ENCODE measurements around the gene SMG6. TPM values are rescaled to one million over a fixed set of nuclear protein-coding genes. Genes with fewer than 3 reads are reported as not detected.

SMG6 gene
- total and polyA plus RNA-seq, 7 donors: 11.1 to 38.8 (median 22.9) TPM

Small RNA genes within 50 kb of the gene (small RNA-seq; reads per million reads assigned to genes)
- gene AC090617.6 (0 reads per million in 3 donors), gene AC090617.7 (0 reads per million in 3 donors), gene AC090617.8 (0 reads per million in 3 donors), gene AC090617.9 (0 reads per million in 3 donors), gene MIR132 (7.0 to 17.0 (median 15.8) reads per million in 3 donors), gene MIR212 (1.0 to 2.3 (median 1.1) reads per million in 3 donors), gene OVCA2 (0 reads per million in 3 donors), gene RN7SL624P (0 reads per million in 3 donors), gene SNORD91A (1,234 to 2,628 (median 1,642) reads per million in 3 donors), gene SNORD91B (179 to 414 (median 307) reads per million in 3 donors)

Other genes starting within 250 kb of the SMG6 start
- gene HIC1, start 248.7 kb downstream of the SMG6 start, total RNA-seq: 10 to 100 TPM; 10.4 to 44.9 (median 24.8) TPM
- 1 to 10 TPM; 1.6 to 5.4 (median 5.1) TPM for gene HIC1, start 248.7 kb downstream of the SMG6 start, polyA plus RNA-seq
- 10 to 100 TPM in 3 of 4 donors, 1 to 10 TPM in 1; 10.0 to 27.8 (median 13.9) TPM for gene SRR, start 165 bp upstream of the SMG6 start, total RNA-seq
- gene SRR, start 165 bp upstream of the SMG6 start, polyA plus RNA-seq: 1 to 10 TPM; 2.4 to 8.7 (median 5.3) TPM
- 10 to 100 TPM; 21.9 to 56.3 (median 38.0) TPM for gene TSR1, start 32.7 kb upstream of the SMG6 start, total RNA-seq
- 10 to 100 TPM in 1 of 3 donors, 1 to 10 TPM in 2; 6.7 to 16.6 (median 9.0) TPM for gene TSR1, start 32.7 kb upstream of the SMG6 start, polyA plus RNA-seq
- 10 to 100 TPM; 25.5 to 79.8 (median 54.9) TPM for gene SGSM2, start 33.7 kb upstream of the SMG6 start, total RNA-seq
- gene SGSM2, start 33.7 kb upstream of the SMG6 start, polyA plus RNA-seq: 10 to 100 TPM in 2 of 3 donors, 1 to 10 TPM in 1; 6.2 to 43.9 (median 12.0) TPM
- gene MNT, start 97.3 kb upstream of the SMG6 start, total RNA-seq: 10 to 100 TPM in 2 of 4 donors, 1 to 10 TPM in 2; 7.1 to 19.9 (median 11.6) TPM
- gene MNT, start 97.3 kb upstream of the SMG6 start, polyA plus RNA-seq: 10 to 100 TPM in 1 of 3 donors, 1 to 10 TPM in 2; 2.1 to 24.1 (median 3.0) TPM
- 10 to 100 TPM; 18.3 to 33.2 (median 24.4) TPM for gene METTL16, start 208.1 kb upstream of the SMG6 start, total RNA-seq
- 10 to 100 TPM in 1 of 3 donors, 1 to 10 TPM in 2; 6.5 to 14.0 (median 7.2) TPM for gene METTL16, start 208.1 kb upstream of the SMG6 start, polyA plus RNA-seq

Data from sigmoid colon (tissue), 7 donors.